ENCODE measurements around the gene HHATL. TPM values are rescaled to one million over a fixed set of nuclear protein-coding genes. Genes with fewer than 3 reads are reported as not detected.

HHATL gene
- total RNA-seq, 1 donor from 2014 or later: not detected

DNA sequence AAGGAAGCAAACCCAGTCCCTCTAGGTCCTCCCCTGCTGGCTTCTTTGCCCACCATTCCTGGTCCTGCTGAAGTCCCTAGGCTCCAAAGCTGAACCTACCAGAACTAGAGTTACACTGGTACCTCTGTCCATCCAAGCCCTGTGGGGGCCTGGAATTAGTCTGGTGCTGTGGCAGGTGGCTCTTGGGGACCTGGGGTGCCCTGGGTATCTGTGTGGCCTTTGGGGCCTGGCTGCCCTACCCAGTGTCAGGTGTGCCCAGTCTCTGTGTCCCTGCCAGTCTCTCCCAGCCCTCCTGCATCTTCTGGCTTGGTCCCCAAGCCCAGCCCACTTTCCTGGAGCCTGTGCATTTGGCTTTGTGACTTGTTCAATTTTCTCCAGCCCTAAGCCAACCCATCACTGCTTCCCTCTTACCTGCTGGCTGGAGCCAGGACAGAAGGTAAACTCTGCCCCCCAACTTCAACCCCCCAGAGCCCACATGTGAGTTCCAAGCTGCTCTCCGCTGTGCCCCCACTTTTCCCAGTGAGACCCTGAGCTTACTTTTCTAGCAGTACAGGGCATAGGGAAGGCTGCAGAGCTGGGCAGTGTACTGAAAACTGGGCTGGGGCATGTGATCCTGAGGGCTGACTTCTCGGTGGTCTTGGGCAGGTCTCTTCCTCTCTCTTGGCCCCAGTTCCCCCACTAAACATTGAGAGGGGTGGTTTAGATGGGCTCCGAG is 28.3 kb upstream of the HHATL start:
- peak; percentile 56 for DNase-seq (ENCODE audit: extremely low spot score, unreplicated experiment)
- Mint-ChIP-seq H3K4me3 (ENCODE audit: unreplicated experiment) (no peak overlapping the region), H3K4me1 (ENCODE audit: unreplicated experiment) (no peaks in the 10 kb centered on the region), H3K27me3 (ENCODE audit: unreplicated experiment) (peaks cover 25% of the 10 kb centered on the region), H3K27ac (ENCODE audit: unreplicated experiment) (no peak overlapping the region), H3K9me3 (ENCODE audit: unreplicated experiment) (no peaks in the 10 kb centered on the region), H3K36me3 (ENCODE audit: unreplicated experiment) (no peaks in the 10 kb centered on the region)
- TF ChIP-seq, protein P1, sequence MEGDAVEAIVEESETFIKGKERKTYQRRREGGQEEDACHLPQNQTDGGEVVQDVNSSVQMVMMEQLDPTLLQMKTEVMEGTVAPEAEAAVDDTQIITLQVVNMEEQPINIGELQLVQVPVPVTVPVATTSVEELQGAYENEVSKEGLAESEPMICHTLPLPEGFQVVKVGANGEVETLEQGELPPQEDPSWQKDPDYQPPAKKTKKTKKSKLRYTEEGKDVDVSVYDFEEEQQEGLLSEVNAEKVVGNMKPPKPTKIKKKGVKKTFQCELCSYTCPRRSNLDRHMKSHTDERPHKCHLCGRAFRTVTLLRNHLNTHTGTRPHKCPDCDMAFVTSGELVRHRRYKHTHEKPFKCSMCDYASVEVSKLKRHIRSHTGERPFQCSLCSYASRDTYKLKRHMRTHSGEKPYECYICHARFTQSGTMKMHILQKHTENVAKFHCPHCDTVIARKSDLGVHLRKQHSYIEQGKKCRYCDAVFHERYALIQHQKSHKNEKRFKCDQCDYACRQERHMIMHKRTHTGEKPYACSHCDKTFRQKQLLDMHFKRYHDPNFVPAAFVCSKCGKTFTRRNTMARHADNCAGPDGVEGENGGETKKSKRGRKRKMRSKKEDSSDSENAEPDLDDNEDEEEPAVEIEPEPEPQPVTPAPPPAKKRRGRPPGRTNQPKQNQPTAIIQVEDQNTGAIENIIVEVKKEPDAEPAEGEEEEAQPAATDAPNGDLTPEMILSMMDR (IDR thresholded peaks at IDR 0.05): no peak

DNA sequence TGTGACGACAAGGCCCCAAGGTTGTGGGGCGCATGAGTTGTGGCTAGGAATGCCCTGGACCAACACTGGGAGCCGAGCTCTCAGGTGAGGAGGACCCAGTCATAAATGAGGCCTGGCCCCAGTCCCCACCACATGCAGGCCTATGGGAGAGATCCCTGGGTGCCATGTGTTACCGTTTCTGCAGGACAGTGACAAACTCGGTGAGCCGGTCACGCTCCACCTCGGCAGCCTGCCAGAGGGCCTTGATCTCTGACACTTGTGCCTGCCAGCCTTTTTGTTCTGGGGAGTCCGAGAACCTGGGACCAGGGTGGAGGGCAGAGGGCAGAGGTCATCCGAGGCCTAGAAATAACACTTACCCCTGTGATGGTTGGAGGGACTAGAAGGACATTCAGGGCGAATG is 27.7 kb upstream of the HHATL start:
- DNase-seq (ENCODE audit: extremely low spot score, unreplicated experiment): peak; percentile 73

DNA sequence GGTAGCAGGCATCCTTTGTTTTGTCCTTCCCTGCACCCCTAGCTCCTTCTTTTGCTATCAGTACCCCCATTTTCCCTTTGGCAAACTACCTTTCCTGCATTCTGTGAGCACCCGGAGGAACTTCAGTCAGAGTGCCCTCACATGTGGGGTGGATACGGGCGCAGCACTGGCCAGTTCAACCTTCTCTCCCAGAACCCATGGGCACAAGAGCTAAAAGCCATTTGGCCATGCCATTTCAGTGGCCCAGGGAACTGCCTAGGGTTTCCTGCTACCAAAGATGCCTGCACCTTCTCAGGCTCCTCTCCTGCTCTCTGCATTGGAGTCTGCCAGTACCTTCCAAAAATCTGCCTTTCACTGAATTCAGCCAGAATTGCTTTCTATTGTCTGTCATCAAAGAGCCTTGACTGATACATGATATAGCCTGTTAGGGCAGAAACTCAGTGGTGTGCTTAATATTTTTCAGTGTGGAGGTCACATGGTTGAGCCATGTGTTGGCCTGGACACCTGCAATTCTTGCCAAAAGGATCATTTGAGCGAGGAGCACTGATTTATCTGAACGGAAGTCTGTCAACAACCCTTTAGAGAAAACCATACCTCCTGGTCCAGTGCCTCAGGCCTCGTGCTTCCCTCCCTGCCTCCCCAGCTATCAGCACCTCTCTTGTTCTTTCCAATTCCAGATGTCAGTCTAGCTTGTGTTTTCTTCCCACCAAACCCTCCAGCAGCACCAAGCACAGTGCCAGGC is 27.0 kb upstream of the HHATL start:
- TF ChIP-seq, protein P1 (IDR thresholded peaks at IDR 0.05): no peak
- DNase-seq (ENCODE audit: extremely low spot score, unreplicated experiment): peak; percentile 69
- Mint-ChIP-seq H3K27ac (ENCODE audit: unreplicated experiment) (no peak overlapping the region), H3K27me3 (ENCODE audit: unreplicated experiment) (peaks cover 31% of the 10 kb centered on the region), H3K4me3 (ENCODE audit: unreplicated experiment) (no peak overlapping the region), H3K36me3 (ENCODE audit: unreplicated experiment) (no peaks in the 10 kb centered on the region), H3K9me3 (ENCODE audit: unreplicated experiment) (no peaks in the 10 kb centered on the region), H3K4me1 (ENCODE audit: unreplicated experiment) (no peaks in the 10 kb centered on the region)

More for the DNA sequence above, 27.7 kb upstream of the HHATL start:
- Mint-ChIP-seq H3K9me3 (ENCODE audit: unreplicated experiment) (no peaks in the 10 kb centered on the region), H3K27ac (ENCODE audit: unreplicated experiment) (no peak overlapping the region), H3K27me3 (ENCODE audit: unreplicated experiment) (peaks cover 30% of the 10 kb centered on the region), H3K36me3 (ENCODE audit: unreplicated experiment) (no peaks in the 10 kb centered on the region), H3K4me3 (ENCODE audit: unreplicated experiment) (no peak overlapping the region), H3K4me1 (ENCODE audit: unreplicated experiment) (no peaks in the 10 kb centered on the region)
- TF ChIP-seq, protein P1 (IDR thresholded peaks at IDR 0.05): no peak

DNA sequence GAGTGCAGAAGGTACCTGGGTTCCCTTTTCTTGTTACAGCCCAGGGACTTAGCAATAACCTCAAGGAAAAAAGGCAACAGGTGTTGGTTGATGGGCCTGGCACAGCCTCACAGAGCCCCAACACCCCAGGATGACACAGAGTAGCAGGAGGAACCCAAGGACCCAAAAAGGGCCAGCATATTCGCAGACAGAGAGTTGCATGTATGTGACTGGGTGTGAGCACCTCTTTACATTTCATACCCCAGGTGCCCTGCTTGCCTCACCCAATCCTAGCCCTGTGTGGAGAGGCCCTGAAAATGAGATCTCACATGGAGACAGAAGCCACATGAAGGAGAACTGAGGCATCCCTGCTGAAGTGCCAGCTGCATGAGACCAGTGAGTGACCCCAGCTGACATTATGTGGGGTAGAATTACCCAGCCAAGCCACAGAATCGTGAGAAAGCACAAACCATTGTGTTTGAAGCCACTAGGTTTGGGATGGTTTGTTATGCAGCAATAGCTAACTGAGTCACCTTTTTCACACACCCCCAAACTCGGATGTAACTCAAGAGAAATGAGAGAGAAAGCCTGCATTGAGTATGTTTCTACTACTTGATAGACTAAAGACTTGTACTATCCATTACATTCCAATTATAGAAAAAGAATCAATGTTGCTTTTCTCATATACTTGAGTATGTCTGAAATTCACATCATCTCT is 26.2 kb upstream of the HHATL start:
- H3K4me1 Mint-ChIP-seq (ENCODE audit: unreplicated experiment): no peaks in the 10 kb centered on the region
- H3K4me3 Mint-ChIP-seq (ENCODE audit: unreplicated experiment): no peak overlapping the region
- TF ChIP-seq, protein P1 (IDR thresholded peaks at IDR 0.05): no peak
- no peaks in the 10 kb centered on the region for H3K9me3 Mint-ChIP-seq (ENCODE audit: unreplicated experiment)
- H3K27ac Mint-ChIP-seq (ENCODE audit: unreplicated experiment): no peak overlapping the region
- DNase-seq (ENCODE audit: extremely low spot score, unreplicated experiment): peak; percentile 56
- H3K27me3 Mint-ChIP-seq (ENCODE audit: unreplicated experiment): peaks cover 38% of the 10 kb centered on the region
- no peaks in the 10 kb centered on the region for H3K36me3 Mint-ChIP-seq (ENCODE audit: unreplicated experiment)

DNA sequence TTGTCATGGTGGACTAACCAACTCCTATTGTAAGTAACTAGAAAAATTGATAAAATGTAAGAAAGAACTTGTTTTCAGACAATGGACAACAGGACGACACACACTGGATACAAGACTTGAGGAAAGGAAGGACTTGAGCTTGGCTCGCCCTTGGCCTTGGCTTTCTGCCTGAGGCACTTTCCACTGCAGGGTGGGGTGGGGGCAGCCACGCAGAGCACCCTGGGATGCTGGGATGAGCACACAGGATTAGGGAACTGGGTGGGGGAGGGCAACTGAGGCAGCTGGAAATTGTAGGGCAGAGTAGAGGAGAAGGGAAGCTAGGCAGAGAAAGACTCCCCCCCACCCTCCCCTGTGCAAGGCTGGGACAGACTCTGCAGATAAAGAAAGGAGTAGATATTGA is 25.5 kb upstream of the HHATL start:
- Mint-ChIP-seq H3K9me3 (ENCODE audit: unreplicated experiment) (no peaks in the 10 kb centered on the region), H3K36me3 (ENCODE audit: unreplicated experiment) (no peaks in the 10 kb centered on the region), H3K27me3 (ENCODE audit: unreplicated experiment) (peaks cover 44% of the 10 kb centered on the region), H3K27ac (ENCODE audit: unreplicated experiment) (no peak overlapping the region), H3K4me3 (ENCODE audit: unreplicated experiment) (no peak overlapping the region), H3K4me1 (ENCODE audit: unreplicated experiment) (no peaks in the 10 kb centered on the region)
- peak; percentile 57 for DNase-seq (ENCODE audit: extremely low spot score, unreplicated experiment)
- TF ChIP-seq, protein P1 (IDR thresholded peaks at IDR 0.05): no peak

Data from osteocyte (in vitro differentiated cells).